SJCRH30 (cell line): ENCODE measurements around the gene OBP2A. TPM values are rescaled to one million over a fixed set of nuclear protein-coding genes. Genes with fewer than 3 reads are reported as not detected.
"Not testable (repeated sequence)": the region's sequence is repeated elsewhere in the genome, so short reads cannot be mapped to it uniquely, and the experiment has no call there.

Source experiments
- DNase-seq, 2 experiments: peaks; one replicate each; pipeline ENCODE4 v3.0.0-alpha.2; 2015 to 2020
- H3K27ac ChIP-seq: fragments of 250-450 bp; sonication (Bioruptor Pico); 2 replicates; pipeline ENCODE4 v1.5.1; 2020; ENCODE audit warnings: mild to moderate bottlenecking, moderate library complexity
- H3K27me3 ChIP-seq: fragments of 250-450 bp; sonication (Bioruptor Pico); 2 replicates; pipeline ENCODE4 v1.5.1; 2020; ENCODE audit warnings: mild to moderate bottlenecking, moderate library complexity
- H3K36me3 ChIP-seq: fragments of 250-450 bp; sonication (Bioruptor Pico); 2 replicates; pipeline ENCODE4 v1.5.1; 2020; ENCODE audit warnings: mild to moderate bottlenecking, moderate library complexity
- H3K4me1 ChIP-seq: fragments of 250-450 bp; sonication (Bioruptor Pico); 2 replicates; pipeline ENCODE4 v1.5.1; 2020; ENCODE audit warnings: mild to moderate bottlenecking, moderate library complexity
- H3K4me3 ChIP-seq: fragments of 250-450 bp; sonication (Bioruptor Pico); 2 replicates; pipeline ENCODE4 v1.5.1; 2020; ENCODE audit warnings: mild to moderate bottlenecking, moderate library complexity
- H3K9me3 ChIP-seq: fragments of 250-450 bp; sonication (Bioruptor Pico); replicated peaks from 2 replicates; pipeline ENCODE4 v1.5.1; 2020; ENCODE audit warnings: mild to moderate bottlenecking, moderate library complexity
- total RNA-seq: library from RNA; depleted of rRNA; stranded (reverse); fragments of >200 nt; shearing (Covaris generic); gene quantifications from 2 replicates; pipeline ENCODE4 v1.2.3, GENCODE V29; 2014; rRNA removed

The OBP2A gene, protein sequence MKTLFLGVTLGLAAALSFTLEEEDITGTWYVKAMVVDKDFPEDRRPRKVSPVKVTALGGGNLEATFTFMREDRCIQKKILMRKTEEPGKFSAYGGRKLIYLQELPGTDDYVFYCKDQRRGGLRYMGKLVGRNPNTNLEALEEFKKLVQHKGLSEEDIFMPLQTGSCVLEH
- not detected in 2 replicates for total RNA-seq

GRCh38 chr9:135545646-135546176 lies at the start of gene OBP2A:
OBP2A (plus strand) TSS chr9:135546126; CDS start chr9:135546181, 55 bp downstream.
- DNase-seq = not testable (repeated sequence)
- H3K27me3 ChIP-seq = peaks cover 16% of the 10 kb centered on the region

GRCh38 chr9:135498381-135499126 lies 47.4 kb upstream of the OBP2A start:
- peaks cover 16% of the 10 kb centered on the region for H3K36me3 ChIP-seq

More at GRCh38 chr9:135545646-135546176, at the start of gene OBP2A:
- not testable (repeated sequence) for H3K27ac ChIP-seq, H3K4me3 ChIP-seq, H3K9me3 ChIP-seq, H3K36me3 ChIP-seq, H3K4me1 ChIP-seq

DNA sequence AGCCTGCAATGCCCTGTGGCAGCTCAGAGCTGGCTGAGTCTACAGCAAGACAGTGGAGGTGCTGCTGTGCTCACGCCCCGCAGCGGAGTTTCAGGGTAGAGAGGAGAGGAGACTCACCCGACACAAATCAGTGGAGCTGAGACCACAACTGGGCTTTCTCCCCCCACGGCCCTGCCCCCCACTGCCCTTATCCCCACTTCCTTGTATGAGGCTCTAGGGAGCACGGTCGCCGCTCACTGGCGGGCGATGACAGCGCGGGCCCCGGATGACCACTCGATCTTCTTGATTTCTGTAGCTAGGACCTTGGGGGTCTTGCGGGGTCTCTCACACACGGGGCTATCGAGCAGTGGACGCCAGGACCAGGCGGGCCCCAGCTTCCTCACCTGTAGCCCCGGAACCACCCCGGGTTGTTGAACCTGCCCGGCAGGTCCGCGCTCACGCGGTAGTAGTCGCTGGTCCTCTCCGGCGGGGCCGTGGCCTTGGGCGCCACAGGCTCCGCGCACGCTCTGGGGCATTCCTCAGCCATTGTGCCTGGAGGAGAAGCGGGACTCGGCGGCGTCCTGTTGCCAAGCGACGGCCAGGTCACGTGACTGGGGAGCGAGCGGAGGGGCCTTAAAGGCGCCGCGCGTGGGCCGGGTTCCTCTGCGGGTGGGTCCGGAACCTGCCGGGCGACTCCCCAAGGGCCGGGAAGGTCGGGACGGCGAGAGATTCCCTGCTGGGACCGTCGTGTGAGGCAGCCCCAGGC lies 46.4 kb upstream of the OBP2A start:
- peak overlapping the region; percentile 94 for H3K4me3 ChIP-seq
- peaks cover 16% of the 10 kb centered on the region for H3K27me3 ChIP-seq
- peak; percentile 93 for DNase-seq
- no peaks in the 10 kb centered on the region for H3K9me3 ChIP-seq
- H3K4me1 ChIP-seq = peaks cover 10% of the 10 kb centered on the region; the same call in 1 of the 2 replicates
- peaks cover 25% of the 10 kb centered on the region for H3K36me3 ChIP-seq
- no peak overlapping the region for H3K27ac ChIP-seq

More at GRCh38 chr9:135498381-135499126, 47.4 kb upstream of the OBP2A start:
- DNase-seq = no peak
- Histone ChIP-seq H3K27me3 (peaks cover 16% of the 10 kb centered on the region), H3K9me3 (no peaks in the 10 kb centered on the region), H3K27ac (no peak overlapping the region), H3K4me3 (no peak overlapping the region), H3K4me1 (peaks cover 10% of the 10 kb centered on the region; the same call in 1 of the 2 replicates)

DNA sequence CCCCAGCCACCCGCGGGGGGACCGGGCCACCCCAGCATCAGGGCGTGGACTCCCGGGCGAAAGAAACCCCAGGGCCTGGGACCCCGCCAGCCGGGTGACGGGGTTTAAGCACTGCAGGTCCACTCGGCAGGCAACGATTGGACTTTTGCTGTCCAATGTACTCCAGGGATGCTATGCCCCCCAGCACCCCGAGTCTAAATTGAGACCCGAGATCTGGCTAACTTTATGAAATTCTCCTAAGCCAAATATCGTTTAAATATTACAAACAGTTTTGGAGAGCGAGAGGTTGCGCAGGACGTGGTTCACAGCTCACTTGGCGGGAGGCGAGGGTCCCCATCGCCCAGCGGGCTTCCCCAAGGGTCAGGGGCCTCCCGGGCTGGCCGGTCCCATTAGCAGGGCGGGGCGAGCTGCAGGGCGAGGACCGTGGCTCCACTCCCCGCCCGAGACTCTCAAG lies 45.8 kb upstream of the OBP2A start:
- Histone ChIP-seq H3K27me3 (peaks cover 11% of the 10 kb centered on the region), H3K36me3 (peaks cover 28% of the 10 kb centered on the region), H3K4me1 (peaks cover 10% of the 10 kb centered on the region; the same call in 1 of the 2 replicates), H3K4me3 (peak overlapping the region; percentile 94), H3K27ac (no peak overlapping the region; the same call in 1 of the 2 replicates), H3K9me3 (no peaks in the 10 kb centered on the region)
- no peak for DNase-seq

DNA sequence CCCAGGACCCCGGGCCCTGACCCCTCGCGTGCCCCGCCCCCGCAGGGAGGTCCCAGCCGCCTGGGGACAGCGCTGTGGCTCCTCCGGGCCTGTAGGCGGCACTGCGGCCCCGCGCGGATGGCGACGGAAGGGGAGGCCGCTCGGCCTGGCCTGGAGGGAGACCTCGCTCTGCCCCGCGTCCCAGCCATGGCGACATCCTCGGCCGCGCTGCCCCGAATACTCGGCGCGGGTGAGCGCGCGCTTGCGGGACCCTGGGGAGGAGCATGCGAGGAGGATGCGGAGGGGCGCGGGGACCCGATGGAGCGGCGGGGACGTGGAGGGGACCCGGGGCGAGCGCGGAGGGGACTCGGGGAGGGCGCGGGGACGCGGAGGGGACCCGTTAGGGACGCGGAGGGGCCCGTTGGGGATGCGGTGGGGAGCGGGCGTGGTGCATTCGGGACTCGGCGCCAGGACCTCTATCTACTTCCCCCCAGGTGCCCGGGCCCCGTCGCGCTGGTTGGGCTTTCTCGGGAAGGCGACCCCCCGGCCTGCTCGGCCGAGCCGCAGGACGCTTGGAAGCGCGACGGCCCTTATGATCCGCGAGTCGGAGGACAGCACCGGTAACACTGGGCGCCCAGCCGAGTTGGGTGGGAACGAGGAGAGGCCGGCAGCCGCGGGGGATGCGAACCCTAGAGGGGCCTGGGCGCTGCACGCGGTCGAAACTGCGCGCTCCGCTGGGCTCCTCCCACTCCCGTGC lies 45.2 kb upstream of the OBP2A start, which contains the start of gene MRPS2:
MRPS2 (plus strand) TSS at position 158 of the 736 bp plus-strand sequence; CDS start at position 187, 29 bp downstream.
- Histone ChIP-seq H3K27me3 (peaks cover 11% of the 10 kb centered on the region), H3K27ac (peak within 1 kb of the TSS; percentile 80), H3K9me3 (no peaks in the 10 kb centered on the region), H3K4me1 (peaks cover 10% of the 10 kb centered on the region; the same call in 1 of the 2 replicates), H3K36me3 (peaks cover 29% of the 10 kb centered on the region), H3K4me3 (peak within 1 kb of the TSS; percentile 94)
- peak; percentile 91 to 92 for DNase-seq

GRCh38 chr9:135501261-135502167 lies 44.4 kb upstream of the OBP2A start:
- DNase-seq = no peak
- H3K27ac ChIP-seq = peak overlapping the region; percentile 80

DNA sequence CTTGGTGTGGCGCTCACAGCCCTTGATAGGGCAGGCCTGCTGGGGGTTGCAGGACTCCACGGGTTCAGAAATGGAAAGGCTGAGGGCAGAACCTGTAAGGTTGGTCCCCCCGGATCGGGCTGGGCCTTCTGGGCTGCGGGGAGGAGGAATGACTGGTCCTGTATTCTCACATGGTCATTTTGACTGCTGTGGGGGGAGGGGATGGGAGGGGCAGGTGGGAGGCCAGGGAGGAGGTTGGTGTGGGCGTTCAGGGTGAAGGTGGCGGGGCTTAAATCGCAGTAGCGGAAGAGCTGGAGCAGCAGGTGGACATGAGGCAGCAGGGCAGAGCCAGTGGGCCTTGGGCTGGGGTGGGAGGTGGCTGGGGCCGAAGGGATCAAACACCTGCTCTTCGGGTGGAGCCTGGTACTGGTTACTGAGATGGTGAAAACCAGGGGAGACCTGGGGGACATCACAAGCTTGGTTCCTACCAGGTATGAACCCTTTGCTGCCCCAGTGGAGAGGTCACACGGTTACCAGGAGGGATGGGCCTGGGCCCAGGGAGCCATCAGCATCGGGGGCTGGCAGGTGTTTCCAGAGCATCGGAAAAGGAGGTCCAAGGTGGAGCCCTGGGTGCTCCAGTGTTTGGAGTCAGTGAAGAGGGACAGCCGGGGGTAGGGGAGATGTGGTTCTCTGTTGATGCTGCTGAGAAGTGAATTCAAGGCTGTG lies 43.6 kb upstream of the OBP2A start:
- no peak for DNase-seq
- H3K27ac ChIP-seq = no peak overlapping the region
- H3K4me3 ChIP-seq = no peak overlapping the region
- peaks cover 10% of the 10 kb centered on the region; the same call in 1 of the 2 replicates for H3K4me1 ChIP-seq
- no peaks in the 10 kb centered on the region for H3K9me3 ChIP-seq
- H3K27me3 ChIP-seq = peaks cover 11% of the 10 kb centered on the region
- peaks cover 29% of the 10 kb centered on the region for H3K36me3 ChIP-seq

More at GRCh38 chr9:135501261-135502167, 44.4 kb upstream of the OBP2A start:
- Histone ChIP-seq H3K4me3 (peak overlapping the region; percentile 94), H3K36me3 (peaks cover 29% of the 10 kb centered on the region), H3K4me1 (peaks cover 10% of the 10 kb centered on the region; the same call in 1 of the 2 replicates), H3K27me3 (peaks cover 11% of the 10 kb centered on the region), H3K9me3 (no peaks in the 10 kb centered on the region)

DNA sequence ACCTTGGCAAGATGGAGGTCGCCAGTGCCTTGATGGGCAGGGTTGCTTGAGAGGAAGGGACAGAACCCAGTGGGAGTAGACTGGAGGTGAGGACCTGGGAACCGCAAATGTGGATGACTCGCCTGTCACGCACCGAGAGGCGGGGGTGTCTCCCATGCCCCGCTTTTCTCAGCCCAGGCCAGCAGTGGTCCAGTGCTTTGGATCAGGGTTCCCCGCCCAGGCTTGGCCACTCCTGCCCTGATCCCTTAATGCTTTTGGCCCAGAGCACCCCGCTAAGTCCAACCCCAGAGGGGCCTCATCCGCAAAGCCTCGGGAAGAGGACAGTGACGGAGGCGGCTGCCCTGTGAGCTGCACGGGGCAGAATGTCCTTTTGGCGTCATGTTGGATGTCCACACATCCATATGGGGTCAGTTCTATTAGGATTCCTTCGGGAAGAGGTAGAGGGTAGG lies 43.0 kb upstream of the OBP2A start:
- Histone ChIP-seq H3K36me3 (peaks cover 29% of the 10 kb centered on the region), H3K4me3 (no peak overlapping the region), H3K27me3 (peaks cover 10% of the 10 kb centered on the region), H3K4me1 (peaks cover 10% of the 10 kb centered on the region; the same call in 1 of the 2 replicates), H3K27ac (no peak overlapping the region), H3K9me3 (no peaks in the 10 kb centered on the region)
- DNase-seq = no peak

- no peak for DNase-seq
- Histone ChIP-seq H3K27ac (no peak overlapping the region), H3K36me3 (peaks cover 29% of the 10 kb centered on the region), H3K27me3 (peaks cover 7% of the 10 kb centered on the region), H3K4me1 (peaks cover 10% of the 10 kb centered on the region; the same call in 1 of the 2 replicates), H3K9me3 (no peaks in the 10 kb centered on the region), H3K4me3 (no peak overlapping the region)
Measured at GRCh38 chr9:135503371-135504261, 42.3 kb upstream of the OBP2A start.

GRCh38 chr9:135504262-135505243 lies 41.4 kb upstream of the OBP2A start:
- peak; percentile 61 to 69 for DNase-seq
- H3K36me3 ChIP-seq = peaks cover 29% of the 10 kb centered on the region
- no peak overlapping the region for H3K27ac ChIP-seq
- H3K9me3 ChIP-seq = no peaks in the 10 kb centered on the region
- H3K4me1 ChIP-seq = peaks cover 6% of the 10 kb centered on the region; the same call in 1 of the 2 replicates
- no peaks in the 10 kb centered on the region for H3K27me3 ChIP-seq
- no peak overlapping the region for H3K4me3 ChIP-seq
